ENCODE results near the gene SEMA3A.
A peak's percentile ranks its signal among the peaks of the same experiment; 100 is the strongest.

The SEMA3A gene

DNA sequence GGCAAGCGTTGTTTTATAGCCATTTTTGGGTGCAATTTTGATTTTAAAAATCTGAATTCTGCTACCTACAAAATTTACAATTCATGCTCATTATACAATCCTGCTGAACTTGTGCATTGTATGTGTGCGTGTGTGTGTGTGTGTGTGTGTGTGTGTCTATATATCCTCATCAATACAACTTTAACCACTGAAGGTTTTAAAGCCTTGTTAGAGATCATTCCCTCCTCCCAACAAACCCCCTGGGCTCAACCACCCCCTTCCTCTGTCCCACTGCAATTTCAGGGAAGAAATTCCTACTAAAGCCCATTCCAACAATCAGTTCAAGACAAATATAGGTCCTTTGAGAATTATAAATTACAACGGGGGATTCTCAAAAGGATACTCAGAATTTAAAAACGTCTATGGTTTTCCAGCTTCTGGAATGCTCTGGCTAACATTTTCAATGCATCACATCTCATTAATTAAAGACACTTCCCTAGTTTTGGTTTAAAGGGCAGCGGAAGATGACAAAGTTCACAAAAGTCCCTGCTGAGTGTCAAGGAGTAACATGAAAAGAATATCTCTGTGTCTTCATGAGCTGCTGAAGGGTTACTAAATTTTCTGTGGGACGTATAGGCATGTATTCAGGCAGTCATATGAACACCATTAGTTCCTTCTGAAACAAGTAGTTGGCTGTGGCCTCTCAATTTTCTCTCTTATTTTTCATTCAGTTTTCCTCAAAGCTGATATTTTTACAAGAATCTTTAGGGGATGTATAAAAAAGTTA is 889 bp upstream of the SEMA3A start:
- DNase-seq: no peak

DNA sequence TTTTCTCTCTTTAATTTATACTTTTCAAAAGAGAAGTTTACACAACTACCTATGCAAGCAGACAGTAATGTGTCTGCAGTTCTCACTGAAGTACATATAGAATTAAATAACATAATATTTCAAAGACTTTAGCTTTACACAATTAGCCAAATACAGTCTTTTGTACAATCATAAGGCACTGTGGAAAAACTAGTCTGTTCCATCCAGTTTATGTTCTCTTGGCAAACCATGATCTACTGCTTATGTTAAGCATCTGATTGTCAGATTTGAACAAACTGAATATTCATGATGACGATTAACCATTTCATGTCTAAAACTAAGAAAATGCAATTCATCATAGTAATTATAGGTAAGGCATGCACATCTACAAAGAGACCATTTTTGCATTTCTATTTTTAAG is 842 bp downstream of the SEMA3A start:
- DNase-seq: no peak

DNA sequence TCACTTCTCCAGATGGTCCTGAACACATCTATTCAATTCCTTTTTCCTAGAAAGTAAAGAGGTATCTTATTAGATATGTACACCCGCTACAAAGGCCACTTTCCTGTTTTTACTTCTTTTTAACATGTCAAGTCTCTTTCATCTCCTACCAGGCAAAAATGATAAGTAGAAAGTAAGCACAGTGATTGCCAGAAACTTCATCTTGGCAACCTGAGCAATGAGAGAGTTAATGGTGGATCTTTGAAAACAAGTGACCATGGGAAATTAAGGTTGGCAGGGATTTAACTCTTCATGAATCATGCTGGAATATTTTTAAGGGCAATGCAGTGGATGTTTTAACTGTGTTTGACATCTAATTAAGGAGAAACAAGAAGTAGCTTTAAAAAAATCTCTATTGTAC is 2.7 kb downstream of the SEMA3A start:
- DNase-seq: no peak

DNA sequence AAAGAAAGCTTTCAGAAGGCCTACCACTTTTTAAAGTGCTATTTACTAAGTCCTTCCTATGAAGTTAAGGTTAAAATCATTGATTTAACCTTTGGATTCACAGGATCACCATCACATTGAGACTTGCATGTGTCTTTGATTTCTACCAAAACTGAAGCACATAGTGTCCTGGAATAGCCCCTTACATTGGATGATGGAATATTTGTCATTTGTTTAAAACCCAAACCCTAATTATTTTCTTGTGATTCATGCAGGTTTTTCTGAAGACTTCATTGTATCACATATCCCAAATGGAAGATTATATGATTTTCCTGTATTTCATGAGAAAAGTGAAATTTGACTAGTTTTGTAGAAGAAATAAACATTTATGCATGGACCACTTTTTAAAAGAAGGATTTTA is 3.3 kb downstream of the SEMA3A start:
- DNase-seq: no peak

DNA sequence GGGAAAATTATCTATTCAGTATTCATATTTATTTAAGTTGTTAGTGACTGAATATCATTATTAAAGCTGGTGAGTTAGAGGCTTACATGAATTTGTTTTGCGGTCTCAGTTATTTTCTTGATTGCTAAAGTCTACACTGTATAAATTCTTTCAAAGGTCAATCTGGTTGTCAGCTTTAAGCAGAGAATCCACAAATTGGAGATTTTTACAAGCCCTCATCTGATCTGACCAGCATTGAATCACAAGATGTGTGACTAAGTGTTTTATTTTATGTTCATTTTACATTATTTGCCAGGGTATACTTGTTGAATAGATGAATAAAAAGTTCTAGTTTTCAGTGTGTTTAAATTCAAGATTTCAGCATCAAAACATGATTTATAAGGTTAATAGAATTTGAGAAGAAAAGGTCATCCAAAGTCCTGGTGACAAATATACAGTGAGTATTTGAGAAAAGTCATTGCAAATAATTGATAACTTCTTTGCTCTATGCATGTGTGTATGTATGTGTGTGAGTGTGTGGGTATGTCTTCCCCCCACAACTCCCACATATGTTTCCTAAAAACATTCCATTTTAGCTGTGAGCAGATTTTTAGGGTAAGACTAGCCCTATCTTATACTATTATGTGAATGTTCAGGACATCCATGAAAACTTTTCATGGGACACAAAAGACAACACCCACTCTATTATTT is 4.4 kb downstream of the SEMA3A start:
- no peak for DNase-seq

DNA sequence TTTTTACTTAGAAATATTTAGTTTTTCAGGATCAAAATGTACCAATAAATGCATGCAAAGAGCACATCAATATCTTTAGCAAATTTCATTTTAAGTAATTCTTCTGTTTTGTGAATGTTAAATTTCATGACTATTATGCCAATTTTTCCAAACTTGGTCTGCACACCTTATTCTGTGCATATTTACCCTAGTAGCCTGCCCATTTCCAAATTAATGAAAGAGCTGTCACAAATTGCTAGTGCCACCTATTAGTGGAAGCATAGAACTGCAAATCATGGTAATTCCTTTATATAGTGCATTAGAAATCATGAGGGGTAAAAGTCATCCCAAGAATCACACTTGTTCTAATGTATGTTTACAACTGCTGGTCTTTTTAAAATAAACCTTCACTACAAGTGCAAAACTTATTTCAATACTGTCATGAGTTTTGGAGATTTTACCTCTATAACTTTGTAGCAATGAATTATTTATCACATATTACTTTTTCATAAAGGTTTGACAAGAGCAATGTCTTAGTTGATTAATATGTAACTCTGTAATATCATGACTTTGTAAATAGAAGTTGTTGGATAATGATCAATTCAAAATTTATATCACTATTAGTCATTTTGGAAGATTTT is 5.7 kb downstream of the SEMA3A start:
- no peak for DNase-seq

DNA sequence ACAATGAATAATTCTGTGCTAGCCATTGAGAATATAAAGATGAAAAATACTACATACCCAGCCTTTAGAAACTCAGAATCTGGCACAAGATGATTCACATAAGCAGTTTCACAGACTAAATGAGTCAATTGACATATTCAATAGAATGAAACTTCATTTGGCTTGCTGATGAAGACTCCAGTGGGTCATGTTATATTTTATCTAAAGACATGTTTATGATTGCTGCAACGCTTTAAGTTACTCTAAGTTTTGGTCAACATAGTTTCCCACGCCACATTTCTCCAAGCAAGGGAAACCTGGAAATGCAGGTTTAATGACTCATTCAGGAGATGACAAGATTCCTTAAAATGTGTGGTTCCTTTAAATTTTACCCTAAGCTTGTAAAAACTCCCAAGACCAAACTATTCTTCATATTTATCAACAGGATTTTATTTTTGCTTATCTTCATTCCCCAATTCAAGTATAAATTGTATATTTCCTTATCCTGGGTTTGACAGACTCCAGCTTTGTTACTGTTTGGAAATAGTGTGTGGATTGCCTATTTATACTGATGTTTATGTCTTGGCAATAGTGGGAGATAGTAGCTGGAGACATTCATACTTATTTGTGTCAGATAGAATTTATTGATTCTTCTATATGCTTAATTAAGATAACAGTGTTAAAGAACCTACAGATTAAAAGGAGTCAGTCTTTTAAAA is 6.6 kb downstream of the SEMA3A start:
- no peak for DNase-seq

DNA sequence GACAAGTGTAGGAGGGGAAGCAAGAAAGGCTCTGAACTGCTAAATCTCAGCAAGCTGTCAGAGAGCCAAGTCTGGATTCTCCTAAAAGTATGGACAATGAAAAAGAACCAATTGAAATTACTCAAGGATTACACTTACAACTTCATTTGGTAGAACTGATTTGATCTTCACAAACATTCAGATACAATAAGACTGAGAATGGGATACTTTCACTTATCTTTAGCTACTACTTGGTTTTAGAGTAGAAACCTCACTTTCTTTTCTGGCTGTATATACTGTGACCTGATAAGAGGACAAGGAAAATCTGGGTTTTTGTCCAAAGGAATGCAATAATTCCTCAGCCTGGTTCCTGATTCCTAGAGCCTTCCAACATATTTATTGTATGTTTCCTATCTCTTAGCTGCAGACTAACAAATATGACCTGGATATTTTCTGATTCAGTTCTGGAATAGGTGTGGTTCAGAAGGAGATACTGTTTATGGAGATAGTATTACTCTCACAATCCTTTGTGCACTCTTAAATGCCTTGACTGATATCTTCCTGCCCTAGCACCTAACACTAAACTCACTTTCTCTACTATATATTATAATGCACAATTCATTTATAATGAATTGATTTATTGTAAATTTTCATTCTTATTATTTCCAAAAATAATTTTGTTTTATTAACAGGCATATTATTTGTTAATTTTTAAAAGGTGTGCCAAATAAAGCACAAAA is 7.3 kb downstream of the SEMA3A start:
- DNase-seq: no peak

DNA sequence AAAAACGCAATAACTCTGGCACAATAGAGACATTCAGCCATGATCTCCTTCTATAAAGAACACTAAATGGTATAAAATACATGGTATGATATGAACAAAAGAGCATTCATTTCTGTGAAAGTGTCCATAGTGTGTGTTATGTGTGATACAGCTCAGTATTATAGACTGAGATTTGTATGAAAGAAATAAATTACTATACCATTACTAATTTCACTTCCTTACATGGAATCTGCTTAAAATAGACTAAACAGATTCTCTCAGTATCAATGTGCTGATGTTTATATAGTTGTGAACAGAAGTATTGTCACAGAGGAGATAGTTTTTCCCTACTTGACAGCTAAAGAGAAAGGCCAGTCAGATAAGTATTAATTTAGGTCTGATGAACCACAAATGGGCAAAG is 10.8 kb downstream of the SEMA3A start:
- no peak for DNase-seq

DNA sequence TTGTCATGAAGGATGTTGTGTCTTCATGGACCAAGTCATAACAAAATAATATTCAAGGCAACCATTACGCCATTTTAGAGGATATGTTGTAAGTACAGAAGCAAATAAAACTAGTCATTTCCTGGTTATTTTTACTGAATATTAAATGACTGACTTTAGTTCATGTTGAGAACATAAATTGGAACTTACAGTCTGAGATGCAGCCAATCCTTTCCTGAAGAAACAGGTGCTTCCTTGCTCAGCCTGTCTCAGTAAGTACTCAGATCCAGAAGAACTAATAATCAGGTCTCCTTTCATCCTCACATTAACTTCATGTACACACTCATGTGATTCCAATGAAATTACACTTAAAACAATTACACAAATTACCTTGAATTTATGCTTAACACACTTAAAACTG is 12.3 kb downstream of the SEMA3A start:
- DNase-seq: no peak

DNA sequence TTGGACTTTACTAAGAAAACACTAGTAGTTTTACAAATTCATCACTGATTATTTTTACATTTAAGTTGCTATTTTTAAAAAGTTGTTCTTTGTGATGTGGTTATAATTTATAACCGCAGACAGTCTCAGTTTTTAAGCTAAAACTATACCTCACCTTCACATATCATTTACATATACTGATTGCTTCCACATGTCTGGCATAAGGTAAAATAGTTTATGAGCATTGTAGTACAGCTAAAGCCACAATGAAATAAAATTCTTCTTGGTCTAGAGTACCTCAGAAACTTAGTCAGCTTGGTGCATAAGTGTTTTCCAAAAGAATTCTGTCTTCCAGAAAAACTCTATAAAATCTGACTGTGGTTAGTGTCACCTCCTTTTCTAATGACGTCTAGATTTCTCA is 13.0 kb downstream of the SEMA3A start:
- DNase-seq: no peak

DNA sequence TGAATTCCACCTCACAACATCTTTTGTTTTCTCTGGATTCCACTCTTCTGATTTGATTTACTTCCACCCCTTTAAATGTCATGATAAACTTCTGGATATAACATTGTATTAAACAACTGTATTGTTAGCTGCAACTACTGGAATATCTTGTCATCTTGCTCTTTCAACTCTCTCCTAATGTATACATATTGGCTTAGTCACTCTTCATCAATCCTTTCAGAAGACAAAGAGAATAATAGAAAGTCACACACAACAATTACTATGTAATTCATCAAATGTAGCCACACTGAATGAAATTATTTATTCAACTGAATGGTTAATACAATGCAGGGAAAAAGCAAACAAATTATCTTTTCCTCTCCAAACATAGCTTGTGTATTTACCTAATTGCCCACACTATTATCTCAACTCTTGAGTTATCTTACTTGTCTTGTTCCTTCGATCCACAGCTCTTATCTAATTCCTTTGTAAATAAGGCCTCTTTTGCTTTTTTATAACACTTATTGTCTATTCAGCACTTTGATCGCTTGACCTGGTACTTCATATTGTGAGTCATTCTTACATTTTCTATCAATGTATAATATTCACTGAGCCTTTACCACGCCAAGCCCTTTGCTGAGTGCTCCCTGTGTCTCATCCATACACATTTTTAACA is 16.7 kb downstream of the SEMA3A start:
- DNase-seq: peak; percentile 84

DNA sequence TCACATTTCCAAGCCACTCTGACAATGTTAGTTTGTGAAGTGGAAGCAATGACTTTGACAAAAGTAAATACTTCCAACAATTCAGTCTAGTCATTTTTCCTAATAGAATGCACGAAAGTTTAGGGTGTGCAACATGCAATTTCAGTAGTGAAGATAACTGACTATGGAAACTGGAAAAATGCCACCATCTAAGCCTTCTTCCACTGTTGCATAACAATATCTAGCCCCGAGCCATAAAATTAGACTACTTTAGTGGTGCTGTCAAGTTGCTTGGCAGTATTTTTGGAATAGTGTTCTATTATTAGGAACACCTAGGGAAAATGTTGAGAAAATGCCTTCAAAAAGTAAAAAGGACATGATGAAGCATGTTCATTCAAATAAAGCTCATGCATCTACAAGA is 17.9 kb downstream of the SEMA3A start:
- DNase-seq: no peak

DNA sequence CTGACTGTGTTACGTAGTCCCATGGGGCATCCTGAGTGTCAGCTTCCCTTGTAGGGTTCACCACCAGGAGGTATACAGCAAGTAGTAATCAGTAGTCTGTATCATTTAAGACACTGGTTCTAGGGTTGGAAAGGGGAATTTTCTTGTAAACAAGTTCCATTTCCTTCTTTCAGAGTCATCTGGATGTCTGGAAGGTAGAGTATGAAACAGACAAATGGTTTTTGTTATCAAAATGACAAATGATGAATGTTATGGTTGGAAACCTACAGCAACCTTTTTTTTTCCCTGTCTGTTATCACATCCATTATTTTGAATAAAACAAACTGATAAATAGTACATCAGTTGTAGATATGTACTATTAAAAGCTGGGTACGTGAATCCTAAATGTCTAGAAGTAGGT is 19.1 kb downstream of the SEMA3A start:
- no peak for DNase-seq

DNA sequence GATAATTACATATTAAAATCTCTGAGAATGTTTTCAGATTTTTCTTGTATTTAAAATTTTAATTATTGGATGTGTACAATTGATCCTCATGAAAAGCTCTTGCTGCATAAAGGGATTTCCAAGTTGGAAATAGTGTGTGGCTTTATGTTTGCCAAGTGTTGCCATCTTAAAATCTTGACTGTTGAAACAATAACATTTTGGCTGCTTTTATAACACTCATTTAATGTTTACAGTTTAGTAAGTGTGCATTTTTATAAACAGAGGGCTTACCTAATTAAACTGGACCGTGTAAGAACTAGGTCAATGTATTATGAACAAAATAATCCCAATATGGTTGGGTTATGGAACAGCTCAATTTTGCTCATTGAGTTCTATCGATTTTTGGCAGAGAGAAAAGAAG is 23.9 kb downstream of the SEMA3A start:
- DNase-seq: no peak

DNA sequence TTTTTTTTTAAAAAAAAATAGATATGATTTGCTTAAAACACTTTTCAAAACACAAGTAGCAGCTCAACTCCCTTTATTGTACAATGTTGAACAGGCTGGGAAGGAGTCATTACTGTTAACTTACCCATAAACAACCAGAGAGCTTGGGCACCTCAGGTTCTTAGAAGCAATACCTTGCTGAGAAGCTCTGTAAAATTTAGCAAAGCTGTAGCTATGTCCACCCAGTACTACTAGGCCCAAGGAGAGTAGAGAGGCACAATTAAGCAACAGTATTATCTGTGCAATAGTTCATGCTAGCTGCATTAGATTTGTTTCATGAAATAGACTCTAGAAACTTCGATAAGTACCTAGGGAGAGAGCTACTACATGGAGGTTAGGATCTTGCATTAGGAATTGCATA is 32.0 kb downstream of the SEMA3A start:
- DNase-seq: no peak

DNA sequence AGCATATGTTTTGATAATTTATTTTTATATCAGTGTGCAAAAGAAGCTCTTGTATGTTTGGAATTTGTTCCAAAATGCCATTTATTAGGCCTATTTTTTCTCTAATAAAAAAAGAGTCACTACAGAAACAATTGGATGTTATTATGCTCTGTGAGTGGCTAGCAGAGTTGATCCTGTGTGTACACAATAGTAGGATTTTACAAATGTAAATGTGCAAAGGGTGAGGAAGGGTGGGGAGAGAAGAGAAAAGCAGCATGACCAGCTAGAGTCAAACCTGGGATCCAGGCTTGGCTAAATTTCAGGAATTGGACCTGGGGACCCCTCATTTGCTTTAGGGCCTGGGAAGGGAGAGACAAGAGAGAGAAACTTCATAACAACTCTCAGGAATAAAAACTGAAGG is 32.5 kb downstream of the SEMA3A start:
- no peak for DNase-seq

DNA sequence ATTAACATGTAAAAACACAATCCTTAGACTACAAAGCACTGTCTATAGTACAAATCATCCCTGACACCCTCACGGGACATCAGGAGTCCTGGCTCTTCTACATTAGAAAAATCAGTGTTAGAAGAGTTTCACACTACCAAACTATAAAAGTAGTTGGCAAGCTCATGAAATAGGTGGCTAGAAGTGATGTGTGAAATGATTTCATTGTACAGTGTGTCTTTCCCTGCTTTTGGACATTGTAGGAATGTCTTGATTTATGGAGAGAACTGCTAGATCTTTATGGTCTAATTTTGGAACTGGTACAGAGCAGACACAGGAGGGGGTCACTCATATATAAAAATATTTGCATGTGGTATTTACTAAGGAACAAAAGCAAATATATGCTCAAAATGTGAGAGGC is 33.2 kb downstream of the SEMA3A start:
- DNase-seq: no peak

DNA sequence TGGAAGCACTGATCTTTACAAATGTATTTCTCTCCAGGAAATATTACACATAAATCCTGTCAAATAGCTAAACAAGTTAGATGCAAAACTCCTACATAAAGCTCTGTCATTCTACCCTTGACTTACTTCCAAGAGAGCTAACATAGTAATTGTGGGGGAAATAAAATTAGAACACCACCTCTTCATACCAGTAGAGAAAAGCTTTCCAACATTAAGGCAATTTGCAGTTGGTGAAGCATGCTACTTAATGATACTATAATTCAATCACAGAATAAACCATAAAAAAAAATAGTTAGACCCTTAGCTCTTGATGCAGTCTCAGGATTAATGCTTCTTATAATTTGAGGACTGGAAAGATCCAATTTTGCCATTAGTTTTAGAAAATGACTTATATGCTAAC is 35.2 kb downstream of the SEMA3A start:
- DNase-seq: no peak

DNA sequence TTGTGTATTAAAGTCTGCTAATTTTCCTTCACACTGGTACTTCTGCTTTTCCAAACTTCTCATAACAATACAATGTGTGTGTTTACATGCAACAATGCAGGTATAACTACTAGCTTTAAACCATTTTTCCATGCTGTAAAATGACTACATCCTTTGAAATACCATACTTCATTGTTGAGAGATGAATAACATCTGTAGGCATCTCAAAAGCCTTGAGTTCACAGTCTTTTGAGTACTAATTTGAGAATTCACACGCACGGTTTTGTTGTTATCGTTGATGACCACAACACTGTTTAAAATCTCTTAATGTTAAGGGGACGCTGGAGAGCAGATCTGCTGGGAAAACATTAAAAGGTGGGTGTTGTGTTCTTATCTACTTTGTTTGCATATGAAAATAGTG is 37.4 kb downstream of the SEMA3A start:
- DNase-seq: no peak

DNA sequence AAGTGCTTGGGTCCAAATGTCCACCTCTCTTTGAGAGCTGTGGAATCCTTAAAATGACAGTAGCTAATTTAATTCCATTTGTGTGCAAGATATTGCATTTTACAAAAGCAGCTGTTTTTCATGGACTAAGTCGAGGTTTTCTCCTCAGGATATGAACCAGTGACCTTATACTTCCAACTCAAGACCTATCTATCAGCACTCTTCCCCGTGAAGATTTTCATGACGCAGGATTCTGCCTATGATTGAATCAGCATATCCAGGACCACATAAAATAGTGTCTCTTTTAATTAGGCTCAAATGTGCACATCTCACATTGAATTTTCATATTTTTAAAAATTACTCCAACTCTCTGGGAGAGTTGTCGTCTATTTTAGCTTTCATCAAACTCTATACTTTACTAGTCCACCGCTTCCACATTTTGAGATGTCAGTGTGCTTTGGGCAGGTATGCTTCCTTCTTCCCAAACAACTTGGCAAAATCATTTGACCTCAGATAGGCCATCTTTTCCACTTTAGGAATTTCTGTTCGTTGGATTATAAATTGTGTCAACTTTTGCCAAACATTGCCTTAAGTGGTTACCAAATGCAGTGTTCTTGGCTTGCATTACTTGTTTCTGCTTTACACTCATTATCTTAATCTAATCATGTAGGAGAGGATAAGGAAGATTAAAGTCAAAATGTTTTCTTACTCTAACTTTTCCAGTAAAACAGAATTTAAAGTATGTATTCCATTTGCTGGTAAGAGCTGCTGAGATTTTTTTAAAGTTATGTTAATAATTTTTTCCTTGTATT is 39.4 kb downstream of the SEMA3A start:
- DNase-seq: no peak

DNA sequence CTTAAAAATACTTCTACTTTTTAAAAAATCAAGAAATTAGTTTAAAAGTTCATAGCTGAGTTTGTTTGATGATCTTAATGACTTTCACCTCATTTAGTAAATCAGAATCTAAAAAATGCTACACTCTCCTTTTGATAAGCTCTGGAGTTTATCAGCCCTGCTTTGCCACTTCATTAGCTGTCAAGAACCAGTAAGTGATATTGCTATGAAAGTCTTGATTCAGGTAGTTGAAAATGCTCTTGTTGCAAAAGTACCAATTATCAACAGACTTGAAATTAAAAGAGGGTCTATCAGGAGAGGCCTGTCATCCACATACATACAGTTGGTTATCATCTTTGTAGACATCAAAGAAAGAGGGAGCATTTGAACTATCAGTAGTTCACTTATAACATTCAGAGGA is 41.6 kb downstream of the SEMA3A start:
- DNase-seq: no peak
